Left ventricle myocardium inferior (tissue), 1 donor: Measurements from ENCODE around the gene NR6A1. TPM values are rescaled to one million over a fixed set of nuclear protein-coding genes. Genes with fewer than 3 reads are reported as not detected.

Experiments
- DNase-seq: peaks from one replicate; pipeline ENCODE4 v3.0.0-alpha.2; 2020
- H3K27ac ChIP-seq: fragments of 200-600 bp; replicated peaks from 2 replicates; pipeline ENCODE4 v1.8.0; 2021
- H3K27me3 ChIP-seq: fragments of 200-600 bp; 2 replicates; pipeline ENCODE4 v1.8.0; 2021; ENCODE audit warnings: low read depth
- H3K36me3 ChIP-seq: fragments of 200-600 bp; 2 replicates; pipeline ENCODE4 v1.8.0; 2021
- H3K4me1 ChIP-seq: fragments of 200-600 bp; 2 replicates; pipeline ENCODE4 v1.8.0; 2021
- H3K4me3 ChIP-seq: fragments of 200-600 bp; 2 replicates; pipeline ENCODE4 v1.8.0; 2021; ENCODE audit warnings: mild to moderate bottlenecking, moderate library complexity
- H3K9me3 ChIP-seq: fragments of 200-600 bp; replicated peaks from 2 replicates; pipeline ENCODE4 v1.8.0; 2021
- intact Hi-C: fragments of 100-400 bp; cut with micrococcal nuclease; formaldehyde crosslinking; loops from one replicate; pipeline ENCODE4 v1.11.0; 2022
- total RNA-seq: library from RNA; stranded (reverse); fragmentation: NEBNext Ultra II Directional; extraction: Animal tissue kit (Norgen Biotek cat#: 25700); gene quantifications from one replicate; pipeline ENCODE4 v1.2.1, GENCODE V29; 2021
- TF ChIP-seq, protein P1 (sequence below): fragments of 200-600 bp; IDR thresholded peaks from 2 replicates; pipeline ENCODE4 v1.8.0; 2021; ENCODE audit warnings: antibody characterized with exemption, mild to moderate bottlenecking, borderline replicate concordance
- donor health status: DM: no; HTN: yes; CAD: no; lungs with severe emphysema.

Gene NR6A1
- total RNA-seq, 1 donor from 2014 or later = 1.0 TPM

GRCh38 chr9:124654431-124654830 is 116.7 kb downstream of the NR6A1 start:
- H3K4me3 ChIP-seq = no peak overlapping the region
- no peaks in the 10 kb centered on the region for H3K9me3 ChIP-seq
- no peaks in the 10 kb centered on the region for H3K36me3 ChIP-seq
- no peak for DNase-seq
- no peak overlapping the region for H3K27ac ChIP-seq
- intact Hi-C loops = no loop called here
- TF ChIP-seq, protein P1, sequence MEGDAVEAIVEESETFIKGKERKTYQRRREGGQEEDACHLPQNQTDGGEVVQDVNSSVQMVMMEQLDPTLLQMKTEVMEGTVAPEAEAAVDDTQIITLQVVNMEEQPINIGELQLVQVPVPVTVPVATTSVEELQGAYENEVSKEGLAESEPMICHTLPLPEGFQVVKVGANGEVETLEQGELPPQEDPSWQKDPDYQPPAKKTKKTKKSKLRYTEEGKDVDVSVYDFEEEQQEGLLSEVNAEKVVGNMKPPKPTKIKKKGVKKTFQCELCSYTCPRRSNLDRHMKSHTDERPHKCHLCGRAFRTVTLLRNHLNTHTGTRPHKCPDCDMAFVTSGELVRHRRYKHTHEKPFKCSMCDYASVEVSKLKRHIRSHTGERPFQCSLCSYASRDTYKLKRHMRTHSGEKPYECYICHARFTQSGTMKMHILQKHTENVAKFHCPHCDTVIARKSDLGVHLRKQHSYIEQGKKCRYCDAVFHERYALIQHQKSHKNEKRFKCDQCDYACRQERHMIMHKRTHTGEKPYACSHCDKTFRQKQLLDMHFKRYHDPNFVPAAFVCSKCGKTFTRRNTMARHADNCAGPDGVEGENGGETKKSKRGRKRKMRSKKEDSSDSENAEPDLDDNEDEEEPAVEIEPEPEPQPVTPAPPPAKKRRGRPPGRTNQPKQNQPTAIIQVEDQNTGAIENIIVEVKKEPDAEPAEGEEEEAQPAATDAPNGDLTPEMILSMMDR = no peak
- peaks cover 40% of the 10 kb centered on the region for H3K4me1 ChIP-seq
- H3K27me3 ChIP-seq = no peaks in the 10 kb centered on the region

DNA sequence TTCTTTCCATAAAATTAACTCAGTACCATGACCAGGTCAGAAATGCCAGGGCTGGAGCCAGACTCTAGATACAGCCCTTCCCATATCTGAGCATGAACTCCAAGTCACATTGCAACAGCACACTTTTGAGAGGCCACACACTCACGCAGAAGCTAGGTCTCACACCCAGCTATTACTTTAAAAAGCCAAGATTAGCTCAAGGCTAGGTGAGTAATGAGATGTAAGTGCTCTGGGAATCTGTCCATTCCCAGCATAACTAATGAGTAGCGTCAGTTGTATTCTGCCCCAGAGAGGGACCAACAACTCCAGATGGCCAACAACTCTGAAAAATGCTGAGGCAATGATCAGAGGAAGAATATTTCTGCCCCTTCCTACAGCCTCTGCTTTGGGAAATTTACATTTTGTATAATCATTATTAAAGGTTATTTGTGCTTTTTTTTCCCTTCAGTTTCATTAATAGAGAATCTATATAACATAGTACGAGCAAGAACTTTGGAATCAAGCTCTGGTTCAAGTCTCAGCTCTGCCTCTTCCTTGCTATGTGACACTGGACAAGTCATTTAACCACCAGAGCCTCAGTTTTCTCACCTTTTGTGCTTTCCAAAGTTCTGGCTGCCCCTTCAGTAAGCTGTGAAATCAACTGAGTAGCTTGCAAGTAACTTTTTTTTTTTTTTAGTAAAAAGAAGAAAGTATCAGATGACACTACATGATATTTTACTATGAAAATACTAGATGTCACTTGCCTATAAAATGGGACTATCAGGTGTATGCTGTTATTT is 118.3 kb downstream of the NR6A1 start:
- H3K27ac ChIP-seq = peak overlapping the region; percentile 39
- H3K4me3 ChIP-seq = no peak overlapping the region
- TF ChIP-seq, protein P1 = no peak
- no peak for DNase-seq
- H3K4me1 ChIP-seq = peaks cover 29% of the 10 kb centered on the region
- intact Hi-C loops = no loop called here
- H3K9me3 ChIP-seq = no peaks in the 10 kb centered on the region
- H3K36me3 ChIP-seq = no peaks in the 10 kb centered on the region
- no peaks in the 10 kb centered on the region for H3K27me3 ChIP-seq

GRCh38 chr9:124652203-124652602 is 118.9 kb downstream of the NR6A1 start:
- Histone ChIP-seq H3K27me3 (no peaks in the 10 kb centered on the region), H3K4me3 (no peak overlapping the region), H3K9me3 (no peaks in the 10 kb centered on the region), H3K27ac (peak overlapping the region; percentile 39), H3K4me1 (peaks cover 24% of the 10 kb centered on the region), H3K36me3 (no peaks in the 10 kb centered on the region)
- intact Hi-C loops = no loop called here
- no peak for DNase-seq
- TF ChIP-seq, protein P1 = no peak

DNA sequence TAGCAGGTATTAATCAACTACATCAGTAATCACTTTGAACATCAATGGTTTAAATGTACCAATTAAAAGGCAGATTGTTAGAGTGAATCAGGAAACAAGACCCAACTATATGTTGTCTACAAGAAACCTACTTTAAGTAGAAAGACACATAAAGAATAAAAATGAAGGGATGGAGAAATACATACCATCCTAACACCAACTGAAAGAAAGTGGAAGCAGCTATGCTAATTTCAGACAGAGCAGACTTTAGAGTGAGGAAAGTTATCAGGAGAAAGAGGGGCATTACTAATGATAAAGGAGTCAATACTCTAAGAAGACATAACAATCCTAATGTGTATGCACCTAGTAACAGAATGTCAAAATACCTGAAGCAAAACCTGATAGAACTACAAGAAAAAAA is 125.8 kb downstream of the NR6A1 start:
- no peak for DNase-seq
- Histone ChIP-seq H3K27me3 (no peaks in the 10 kb centered on the region), H3K4me3 (no peak overlapping the region), H3K9me3 (peaks cover 5% of the 10 kb centered on the region), H3K27ac (no peak overlapping the region), H3K4me1 (no peaks in the 10 kb centered on the region), H3K36me3 (no peaks in the 10 kb centered on the region)
- intact Hi-C loops = no loop called here
- TF ChIP-seq, protein P1 = no peak

GRCh38 chr9:124639637-124640036 is 131.5 kb downstream of the NR6A1 start:
- Histone ChIP-seq H3K4me1 (peaks cover 5% of the 10 kb centered on the region), H3K36me3 (no peaks in the 10 kb centered on the region), H3K27me3 (peaks cover 4% of the 10 kb centered on the region), H3K4me3 (no peak overlapping the region), H3K9me3 (no peaks in the 10 kb centered on the region), H3K27ac (no peak overlapping the region)
- no peak for DNase-seq
- TF ChIP-seq, protein P1 = no peak
- intact Hi-C loops = no loop called here
